GM12874 (cell line): ENCODE measurements around the gene ATXN7.

Source experiments
- TF ChIP-seq, protein P1 (sequence below): IDR thresholded peaks from 2 replicates; pipeline ENCODE4 v1.5.1; 2011; ENCODE audit warnings: low read depth, mild to moderate bottlenecking, control low read depth, low read length, moderate library complexity; ENCODE audit not compliant: insufficient read depth

ATXN7 gene

DNA sequence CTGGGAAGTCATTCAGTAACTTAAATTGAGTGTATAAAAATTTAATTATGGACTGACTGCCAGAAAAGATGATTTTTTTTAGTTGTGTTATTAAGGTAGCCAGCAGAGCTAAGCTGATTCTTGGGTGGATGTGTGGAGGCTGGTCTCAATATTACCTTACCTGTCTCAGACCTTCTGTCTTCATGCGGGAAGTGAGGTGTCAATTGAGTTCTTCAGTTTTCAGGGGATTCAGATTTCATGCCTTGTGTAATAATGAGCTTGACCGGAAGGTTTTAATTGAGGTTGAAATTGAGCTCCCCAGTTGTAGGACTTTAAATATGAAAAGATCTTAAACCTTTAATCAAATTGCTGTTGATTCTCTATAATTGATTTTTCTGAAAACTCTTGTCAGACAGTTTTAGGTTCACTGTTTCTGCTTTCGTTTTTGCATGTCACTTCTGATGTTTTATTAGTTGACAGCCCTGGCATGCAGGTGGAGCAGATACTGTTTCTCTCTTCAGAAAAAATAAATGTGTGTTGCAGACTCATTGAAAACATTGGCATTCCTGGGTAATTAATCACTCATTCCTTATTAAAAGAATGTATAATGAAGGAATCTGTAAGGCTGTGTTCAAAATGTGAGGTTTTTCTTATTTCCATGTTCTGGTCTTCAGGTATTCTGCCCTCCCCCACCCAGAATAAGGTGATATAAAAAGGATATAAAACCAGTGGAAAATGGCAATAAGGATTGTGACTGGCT lies 105.1 kb downstream of the ATXN7 start:
- TF ChIP-seq, protein P1, sequence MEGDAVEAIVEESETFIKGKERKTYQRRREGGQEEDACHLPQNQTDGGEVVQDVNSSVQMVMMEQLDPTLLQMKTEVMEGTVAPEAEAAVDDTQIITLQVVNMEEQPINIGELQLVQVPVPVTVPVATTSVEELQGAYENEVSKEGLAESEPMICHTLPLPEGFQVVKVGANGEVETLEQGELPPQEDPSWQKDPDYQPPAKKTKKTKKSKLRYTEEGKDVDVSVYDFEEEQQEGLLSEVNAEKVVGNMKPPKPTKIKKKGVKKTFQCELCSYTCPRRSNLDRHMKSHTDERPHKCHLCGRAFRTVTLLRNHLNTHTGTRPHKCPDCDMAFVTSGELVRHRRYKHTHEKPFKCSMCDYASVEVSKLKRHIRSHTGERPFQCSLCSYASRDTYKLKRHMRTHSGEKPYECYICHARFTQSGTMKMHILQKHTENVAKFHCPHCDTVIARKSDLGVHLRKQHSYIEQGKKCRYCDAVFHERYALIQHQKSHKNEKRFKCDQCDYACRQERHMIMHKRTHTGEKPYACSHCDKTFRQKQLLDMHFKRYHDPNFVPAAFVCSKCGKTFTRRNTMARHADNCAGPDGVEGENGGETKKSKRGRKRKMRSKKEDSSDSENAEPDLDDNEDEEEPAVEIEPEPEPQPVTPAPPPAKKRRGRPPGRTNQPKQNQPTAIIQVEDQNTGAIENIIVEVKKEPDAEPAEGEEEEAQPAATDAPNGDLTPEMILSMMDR, result no peak

DNA sequence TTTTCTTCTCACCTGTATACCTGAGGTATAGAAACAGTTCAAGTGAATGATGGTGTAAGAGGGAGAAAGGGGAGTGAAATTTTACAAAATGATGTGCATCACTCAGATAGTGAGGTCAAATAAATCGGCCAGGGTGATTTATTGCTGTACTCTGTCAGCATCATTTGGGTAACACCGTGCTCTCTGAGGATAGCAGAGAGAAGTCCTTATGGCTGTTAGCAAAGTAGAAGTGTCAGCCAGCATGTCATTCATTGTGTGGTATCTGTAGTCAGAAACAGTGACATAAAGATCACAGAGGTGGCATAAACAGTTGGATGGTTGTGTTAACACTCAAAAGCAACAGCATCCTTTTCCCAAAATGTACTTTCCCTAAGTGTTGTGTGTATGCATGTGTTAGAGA lies 106.2 kb downstream of the ATXN7 start:
- TF ChIP-seq, protein P1, result no peak

DNA sequence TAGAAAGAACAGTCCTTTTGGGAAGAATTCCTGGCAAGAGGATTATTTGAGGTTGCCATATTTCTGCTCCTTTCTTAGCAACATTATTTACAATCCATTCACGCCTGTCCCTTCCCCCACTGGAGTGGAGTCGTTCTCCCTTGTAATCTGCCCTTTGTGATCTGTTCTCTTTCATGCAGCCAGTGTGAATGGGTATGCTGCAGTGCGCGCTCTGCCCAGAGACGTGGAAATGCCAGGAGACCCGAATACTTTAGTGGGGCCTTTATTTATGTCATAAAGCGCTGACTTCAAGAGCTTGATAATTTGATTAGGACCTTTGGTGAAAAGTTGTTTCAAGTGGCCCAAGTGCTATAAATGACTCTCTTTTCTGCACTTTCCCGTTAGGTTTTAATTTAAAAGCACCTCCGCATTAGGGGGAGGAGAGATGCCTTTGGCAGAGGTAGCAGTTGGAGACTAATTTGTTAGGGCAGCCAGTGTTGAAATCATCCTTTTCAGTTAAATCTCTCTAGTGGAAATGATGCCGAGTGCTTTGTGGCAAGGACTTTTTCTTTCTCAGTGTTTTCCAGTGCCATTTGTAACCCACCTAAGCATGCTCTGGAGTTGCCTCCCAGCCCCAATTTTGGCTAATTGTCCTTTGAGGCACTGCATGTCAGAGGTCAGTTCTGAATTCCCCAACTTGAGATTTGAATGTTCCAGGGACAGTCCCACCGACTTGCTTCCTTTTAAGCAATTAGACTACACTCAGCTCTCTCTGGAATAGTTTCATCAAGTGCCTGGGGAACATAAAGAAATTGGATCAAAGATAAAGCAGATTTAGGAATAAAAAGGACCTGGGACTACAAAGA lies 107.2 kb downstream of the ATXN7 start:
- TF ChIP-seq, protein P1, result no peak

DNA sequence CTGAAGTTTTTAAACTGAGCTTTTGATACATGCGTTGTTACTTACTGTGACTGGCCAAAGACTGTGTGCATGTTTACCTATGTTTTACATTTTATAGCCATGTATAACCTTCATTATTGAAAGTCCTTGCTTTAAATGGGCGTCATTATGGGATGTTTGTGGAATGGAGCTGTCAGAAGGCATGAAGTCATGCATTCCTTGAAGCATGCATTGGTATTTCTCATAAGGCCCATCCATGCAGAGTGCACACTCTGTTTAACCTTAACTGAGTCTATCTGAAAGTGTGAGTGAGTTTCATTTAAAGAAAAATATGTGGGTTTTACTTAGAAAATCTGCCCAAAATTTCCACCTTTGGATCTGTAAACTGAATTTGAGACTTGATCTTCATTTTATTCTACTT lies 108.5 kb downstream of the ATXN7 start:
- TF ChIP-seq, protein P1, result no peak

DNA sequence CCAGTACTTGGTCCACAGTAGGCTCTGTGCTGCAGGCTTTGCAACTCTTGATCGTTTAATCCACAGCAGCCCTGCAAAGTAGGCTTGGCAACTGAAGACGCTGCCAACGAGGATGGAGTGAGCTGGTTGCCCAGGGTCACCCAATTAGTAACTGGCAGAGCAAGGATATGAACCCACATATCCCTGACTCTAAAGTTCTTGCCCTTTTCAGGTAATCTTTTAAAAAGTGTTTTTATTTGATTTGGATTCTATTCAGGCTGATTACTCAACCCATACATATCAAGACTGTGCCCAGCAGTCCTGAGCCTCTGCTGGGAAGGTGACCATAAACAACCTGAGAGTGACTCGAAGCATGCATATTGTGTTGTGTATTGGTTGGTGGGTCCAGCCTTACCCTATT lies 109.3 kb downstream of the ATXN7 start:
- TF ChIP-seq, protein P1, result no peak

DNA sequence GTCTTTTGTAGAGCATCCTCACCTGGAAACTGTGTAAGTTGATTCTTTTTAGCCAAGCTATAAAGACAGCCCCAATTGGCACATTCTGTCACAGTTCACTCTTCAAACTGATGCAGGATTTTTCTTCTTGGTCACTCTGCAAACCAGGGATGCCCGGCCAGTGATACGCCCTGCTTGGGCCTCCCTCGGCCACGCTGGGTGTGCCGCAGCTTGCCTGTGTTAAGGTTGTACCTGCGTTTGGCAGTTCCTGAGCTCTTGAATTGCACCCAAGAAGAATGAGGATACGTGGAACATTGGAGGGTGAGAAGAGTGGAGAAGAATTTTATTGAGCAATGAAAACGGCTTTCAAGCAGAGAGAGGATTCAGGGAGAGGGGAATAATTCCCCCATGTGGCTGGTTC lies 109.7 kb downstream of the ATXN7 start:
- TF ChIP-seq, protein P1, result no peak

GRCh38 chr3:63974451-63974850 lies 110.8 kb downstream of the ATXN7 start:
- TF ChIP-seq, protein P1, result no peak
